Measurements from ENCODE around the gene ZNF718.
"Not testable (repeated sequence)": the region's sequence is repeated elsewhere in the genome, so short reads cannot be mapped to it uniquely, and the experiment has no call there.

The ZNF718 gene

DNA sequence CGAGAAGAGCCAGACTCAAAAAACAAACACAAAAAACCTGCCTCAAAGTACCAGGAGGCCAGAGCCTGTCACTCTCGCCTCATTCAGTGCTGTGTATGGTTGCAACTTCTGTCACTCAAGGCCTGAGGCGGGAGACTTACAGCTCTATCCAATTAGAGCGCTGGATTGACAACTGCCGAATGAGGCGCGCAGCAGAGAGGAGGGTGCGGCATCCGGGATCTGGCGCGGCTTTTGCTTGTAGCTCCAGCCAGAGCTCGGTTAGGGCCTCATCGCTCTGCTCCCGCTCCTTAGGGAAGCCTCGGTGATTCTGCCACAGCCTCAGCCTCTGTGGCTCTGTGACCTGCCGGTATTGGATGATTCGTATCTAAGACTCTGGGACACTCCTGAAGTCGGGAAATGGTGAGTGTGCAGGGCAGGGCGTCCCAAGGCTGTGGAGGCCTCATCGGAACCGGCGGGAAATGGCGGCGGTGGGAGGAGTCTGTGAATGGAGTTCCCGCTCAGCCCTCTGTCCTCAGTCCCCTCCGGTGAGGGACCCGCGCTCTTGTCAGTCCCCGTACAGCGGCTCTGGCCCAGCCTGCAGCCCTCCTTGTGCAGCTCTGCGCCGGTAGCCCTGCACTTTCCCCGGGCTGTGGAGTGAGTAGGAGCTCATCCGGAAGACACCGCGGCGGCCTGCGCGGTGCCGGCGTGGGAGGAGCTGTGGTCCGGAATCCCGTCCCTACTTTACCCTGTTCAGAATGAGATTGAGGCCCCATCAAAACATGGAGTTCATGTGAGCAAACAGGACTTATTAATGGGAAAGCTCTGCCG lies at the start of gene ZNF718:
TSS of gene ZNF718 (plus strand) at position 227 of the 807 bp plus-strand sequence. CDS start at position 397, 170 bp downstream.
- peak; percentile 7 for DNase-seq

DNA sequence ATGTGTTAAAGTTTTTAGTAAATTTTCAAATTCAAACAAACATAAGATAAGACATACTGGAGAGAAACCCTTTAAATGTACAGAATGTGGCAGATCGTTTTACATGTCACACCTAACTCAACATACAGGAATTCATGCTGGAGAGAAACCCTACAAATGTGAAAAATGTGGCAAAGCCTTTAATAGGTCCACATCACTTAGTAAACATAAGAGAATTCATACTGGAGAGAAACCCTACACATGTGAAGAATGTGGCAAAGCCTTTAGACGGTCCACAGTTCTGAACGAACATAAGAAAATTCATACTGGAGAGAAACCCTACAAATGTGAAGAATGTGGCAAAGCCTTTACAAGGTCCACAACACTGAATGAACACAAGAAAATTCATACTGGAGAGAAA lies 38.4 kb upstream of the ZNF718 start:
- no peak for DNase-seq

DNA sequence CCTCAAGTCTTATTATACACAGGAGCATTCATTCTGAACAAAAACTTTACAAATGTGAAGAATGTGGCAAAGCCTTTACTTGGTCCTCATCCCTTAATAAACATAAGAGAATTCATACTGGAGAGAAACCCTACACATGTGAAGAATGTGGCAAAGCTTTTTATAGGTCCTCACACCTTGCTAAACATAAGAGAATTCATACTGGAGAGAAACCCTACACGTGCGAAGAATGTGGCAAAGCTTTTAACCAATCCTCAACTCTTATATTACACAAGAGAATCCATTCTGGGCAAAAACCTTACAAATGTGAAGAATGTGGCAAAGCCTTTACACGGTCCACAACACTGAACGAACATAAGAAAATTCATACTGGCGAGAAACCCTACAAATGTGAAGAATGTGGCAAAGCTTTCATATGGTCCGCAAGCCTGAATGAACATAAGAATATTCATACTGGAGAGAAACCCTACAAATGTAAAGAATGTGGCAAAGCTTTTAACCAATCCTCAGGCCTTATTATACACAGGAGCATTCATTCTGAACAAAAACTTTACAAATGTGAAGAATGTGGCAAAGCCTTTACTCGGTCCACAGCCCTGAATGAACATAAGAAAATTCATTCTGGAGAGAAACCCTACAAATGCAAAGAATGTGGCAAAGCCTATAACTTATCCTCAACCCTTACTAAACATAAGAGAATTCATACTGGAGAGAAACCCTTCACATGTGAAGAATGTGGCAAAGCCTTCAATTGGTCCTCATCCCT lies 37.6 kb upstream of the ZNF718 start:
- DNase-seq: not testable (repeated sequence)

DNA sequence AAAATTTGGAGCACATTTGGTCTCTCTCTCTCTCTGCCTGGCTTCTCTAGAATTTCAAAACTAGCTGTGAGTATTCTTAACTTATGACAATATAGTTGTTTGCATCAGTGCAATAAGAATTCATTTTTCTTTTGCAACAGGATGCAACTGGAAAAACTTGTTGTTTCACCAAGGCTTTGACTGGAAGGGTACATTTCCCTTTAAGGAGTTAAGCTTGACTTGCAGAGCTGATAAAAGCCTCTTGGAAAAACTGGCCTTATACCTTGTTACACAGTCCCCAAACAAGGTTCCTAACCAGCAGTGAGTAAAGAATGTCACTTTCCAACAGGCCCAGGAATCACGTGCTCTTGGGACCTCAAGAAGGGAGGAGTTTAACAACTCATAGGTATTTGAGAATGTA lies 25.9 kb upstream of the ZNF718 start:
- DNase-seq: no peak

DNA sequence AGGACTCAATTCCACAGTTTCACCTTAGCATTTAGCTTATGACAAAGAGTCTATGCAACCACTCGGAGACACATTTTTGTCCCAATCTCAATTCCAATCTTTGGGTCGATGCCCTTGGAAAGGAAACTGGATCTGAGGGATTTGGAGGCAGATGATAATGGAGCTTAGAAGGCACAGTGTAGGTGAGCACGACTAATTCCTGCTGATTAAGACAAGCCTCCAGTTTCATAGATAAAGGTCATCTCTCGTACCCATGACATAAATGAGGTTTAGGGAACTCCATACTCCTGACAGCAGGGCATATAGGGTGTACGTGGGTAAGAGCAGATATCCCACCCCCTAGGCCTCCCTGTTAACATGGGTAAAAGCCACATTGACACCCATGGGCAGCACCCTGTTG lies 24.4 kb upstream of the ZNF718 start:
- no peak for DNase-seq

- DNase-seq: no peak
Measured at GRCh38 chr4:107083-107443, 17.2 kb upstream of the ZNF718 start.

GRCh38 chr4:107444-108429 lies 16.6 kb upstream of the ZNF718 start:
- DNase-seq: no peak

GRCh38 chr4:112771-113170 lies 11.5 kb upstream of the ZNF718 start:
- DNase-seq: no peak

- DNase-seq: no peak
Measured at GRCh38 chr4:113732-114131, 10.6 kb upstream of the ZNF718 start.

DNA sequence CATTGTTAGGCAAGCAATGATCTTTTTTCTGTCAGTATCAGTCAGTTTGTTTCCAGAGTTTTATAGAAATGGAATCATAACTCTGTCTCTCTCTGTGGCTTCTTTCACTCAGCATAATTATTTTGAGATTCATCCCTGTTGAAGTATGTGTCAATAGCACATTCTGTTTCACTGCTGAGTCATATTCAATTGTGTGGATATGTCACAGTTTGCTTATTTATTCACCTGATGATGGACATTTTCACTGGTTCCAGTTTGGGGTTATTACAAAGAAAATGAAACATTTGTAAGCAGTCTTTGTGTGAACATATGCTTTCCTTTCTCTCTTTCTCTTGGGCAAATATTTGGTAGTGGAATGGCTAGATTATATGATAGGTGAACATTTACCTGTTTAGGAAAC lies 10.2 kb upstream of the ZNF718 start:
- no peak for DNase-seq

DNA sequence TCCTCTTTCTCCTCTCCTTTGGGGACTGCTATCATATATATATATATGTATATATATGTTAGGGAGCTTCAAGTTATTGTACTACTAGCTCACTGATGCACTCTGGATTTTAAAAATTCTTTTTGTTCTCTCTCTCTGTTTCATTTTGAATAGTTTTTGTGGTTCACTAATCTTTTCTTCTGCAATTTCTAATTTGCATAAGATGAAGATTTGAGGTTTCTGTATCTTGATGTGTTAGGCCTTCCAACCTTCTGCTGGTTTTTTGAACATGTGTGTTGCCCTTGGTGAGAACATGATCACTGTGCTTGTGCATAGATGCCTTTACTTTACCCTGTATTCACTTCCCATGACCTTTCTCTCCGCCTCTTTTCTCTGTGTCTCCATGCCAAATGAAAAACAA lies 7.8 kb upstream of the ZNF718 start:
- DNase-seq: no peak

- no peak for DNase-seq
Measured at GRCh38 chr4:120616-121015, 3.7 kb upstream of the ZNF718 start.

GRCh38 chr4:121408-122084 lies 2.8 kb upstream of the ZNF718 start:
- no peak for DNase-seq

DNA sequence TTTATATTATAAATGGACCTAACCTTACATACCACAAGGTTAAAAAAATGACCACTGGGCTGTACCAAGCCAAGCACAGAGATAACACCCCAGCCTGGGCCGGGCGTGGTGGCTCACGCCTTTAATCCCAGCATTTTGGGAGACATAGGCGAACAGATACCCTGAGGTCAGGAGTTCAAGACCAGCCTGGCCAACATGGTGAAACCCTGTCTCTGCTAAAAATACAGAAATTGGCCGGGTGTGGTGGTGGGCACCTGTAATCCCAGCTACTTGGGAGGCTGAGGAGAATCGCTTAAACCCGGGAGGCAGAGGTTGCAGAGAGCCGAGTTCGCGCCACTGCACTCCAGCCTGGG lies 403 bp upstream of the ZNF718 start:
- DNase-seq: not testable (repeated sequence)

GRCh38 chr4:125091-125771 lies 930 bp downstream of the ZNF718 start:
- DNase-seq: no peak

- DNase-seq: no peak
Measured at GRCh38 chr4:125833-126232, 1.5 kb downstream of the ZNF718 start.

DNA sequence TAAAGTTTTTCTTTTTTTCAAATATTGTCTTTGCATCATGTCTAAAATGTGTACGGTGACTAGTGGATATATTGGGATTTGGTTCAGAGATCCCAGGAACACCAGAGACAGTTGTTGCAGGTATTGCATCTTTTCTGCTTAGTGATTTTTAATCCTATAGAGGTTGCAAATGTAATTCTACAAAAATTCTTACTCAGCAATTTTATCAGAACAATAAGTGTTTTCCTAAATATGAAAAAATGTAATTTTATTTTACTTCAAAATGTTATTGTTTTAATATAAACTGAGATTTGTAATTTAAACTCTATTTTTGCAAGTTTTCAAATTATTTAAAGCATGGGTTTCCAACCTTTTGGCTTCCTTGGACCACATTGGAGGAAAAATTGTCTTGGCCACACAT lies 8.2 kb downstream of the ZNF718 start:
- DNase-seq: no peak

DNA sequence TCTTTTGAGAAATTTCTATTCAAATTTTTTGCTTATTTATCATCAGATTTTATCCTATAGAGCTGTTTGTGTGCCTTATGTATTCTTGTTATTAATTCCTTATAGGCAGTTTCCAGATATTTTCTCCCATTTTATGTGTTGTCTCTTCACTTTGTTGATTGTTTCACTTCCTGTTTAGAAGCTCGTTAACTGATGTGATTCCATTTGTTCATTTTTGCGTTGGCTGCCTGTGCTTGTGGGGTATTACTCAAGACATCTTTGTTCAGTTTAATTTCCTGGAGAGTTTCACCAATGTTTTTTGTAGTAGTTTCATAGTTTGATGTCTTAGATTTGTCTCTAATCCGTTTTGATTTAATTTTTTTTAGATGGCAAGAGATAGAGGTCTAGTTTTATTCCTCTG lies 14.6 kb downstream of the ZNF718 start:
- no peak for DNase-seq

DNA sequence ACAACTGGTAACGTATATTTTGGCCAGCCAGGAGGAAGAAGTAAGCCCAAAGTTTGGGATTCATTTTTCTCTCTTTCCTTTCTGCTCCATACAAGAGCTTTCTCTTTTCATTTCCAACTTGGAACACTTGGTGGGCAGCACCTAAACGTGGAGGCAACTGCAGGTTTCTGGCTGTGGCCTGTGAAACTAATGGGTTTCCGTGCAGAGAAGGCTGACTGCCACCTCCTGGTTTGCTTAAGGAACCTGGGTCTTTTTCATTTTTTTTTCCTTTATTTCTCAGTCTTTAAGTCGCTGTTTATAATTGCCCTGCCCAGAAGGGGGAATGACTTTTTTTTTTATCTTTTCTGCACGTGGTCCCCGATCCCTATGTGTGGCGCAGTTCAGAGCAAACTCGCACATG lies 15.4 kb downstream of the ZNF718 start:
- DNase-seq: no peak

- DNase-seq: no peak
Measured at GRCh38 chr4:146621-147020, 22.3 kb downstream of the ZNF718 start.

- DNase-seq: no peak
Measured at GRCh38 chr4:147233-147632, 22.9 kb downstream of the ZNF718 start.
